Activated T-helper 17 cell treated with anti-CD3 and anti-CD28 coated beads, Interleukin-2, amount 50 U/mL, for 72 hours (primary cell): Measurements from ENCODE around the gene PSTPIP2. TPM values are rescaled to one million over a fixed set of nuclear protein-coding genes. Genes with fewer than 3 reads are reported as not detected.

Source experiments
- ATAC-seq: fragments of 150-1000 bp; cut with Tn5 transposase; replicated peaks from 2 replicates; pipeline ENCODE4 v1.10.0; 2021; ENCODE audit warnings: mild to moderate bottlenecking, moderate library complexity
- H3K27ac Mint-ChIP-seq: one replicate; pipeline ENCODE4 v1.8.0; 2022; ENCODE audit warnings: mixed read lengths
- H3K27me3 Mint-ChIP-seq: one replicate; pipeline ENCODE4 v1.8.0; 2022; ENCODE audit warnings: mixed read lengths
- H3K36me3 Mint-ChIP-seq: one replicate; pipeline ENCODE4 v1.8.0; 2022; ENCODE audit warnings: low read depth, mild to moderate bottlenecking, mixed read lengths
- H3K4me1 Mint-ChIP-seq: one replicate; pipeline ENCODE4 v1.8.0; 2022; ENCODE audit warnings: mixed read lengths
- H3K4me3 Mint-ChIP-seq: one replicate; pipeline ENCODE4 v1.8.0; 2022; ENCODE audit warnings: mild to moderate bottlenecking, mixed read lengths
- H3K9me3 Mint-ChIP-seq: one replicate; pipeline ENCODE4 v1.8.0; 2022; ENCODE audit warnings: mixed read lengths
- total RNA-seq, 2 donors: library from RNA; stranded (reverse); gene quantifications; one replicate each; pipeline ENCODE4 v1.2.3, GENCODE V29; 2022

The PSTPIP2 gene
- total RNA-seq, 2 donors from 2014 or later, result 4.3 to 8.1 TPM

GRCh38 chr18:46079336-46079735, 7.3 kb upstream of the PSTPIP2 start:
- Mint-ChIP-seq H3K27me3 (no peaks in the 10 kb centered on the region), H3K9me3 (no peaks in the 10 kb centered on the region), H3K4me1 (no peaks in the 10 kb centered on the region), H3K4me3 (no peak overlapping the region), H3K36me3 (peaks cover 61% of the 10 kb centered on the region), H3K27ac (no peak overlapping the region)
- ATAC-seq, result no peak

- peak; percentile 54 for ATAC-seq
- Mint-ChIP-seq H3K36me3 (peaks cover 6% of the 10 kb centered on the region), H3K27ac (peak overlapping the region; percentile 52), H3K4me3 (peak overlapping the region; percentile 19), H3K4me1 (peaks cover 20% of the 10 kb centered on the region), H3K9me3 (no peaks in the 10 kb centered on the region), H3K27me3 (no peaks in the 10 kb centered on the region)
Observed at GRCh38 chr18:46073474-46074331, 1.6 kb upstream of the PSTPIP2 start.

GRCh38 chr18:46072959-46073358, 899 bp upstream of the PSTPIP2 start:
- H3K27me3 Mint-ChIP-seq, result no peaks in the 10 kb centered on the region
- peak overlapping the region; percentile 19 for H3K4me3 Mint-ChIP-seq
- H3K36me3 Mint-ChIP-seq, result peaks cover 5% of the 10 kb centered on the region
- H3K9me3 Mint-ChIP-seq, result no peaks in the 10 kb centered on the region
- ATAC-seq, result no peak
- H3K27ac Mint-ChIP-seq, result no peak overlapping the region
- peaks cover 22% of the 10 kb centered on the region for H3K4me1 Mint-ChIP-seq

GRCh38 chr18:46072376-46072867, 362 bp upstream of the PSTPIP2 start:
- Mint-ChIP-seq H3K4me3 (peak overlapping the region; percentile 19), H3K4me1 (peaks cover 22% of the 10 kb centered on the region), H3K9me3 (no peaks in the 10 kb centered on the region), H3K27ac (no peak overlapping the region), H3K27me3 (no peaks in the 10 kb centered on the region), H3K36me3 (peaks cover 5% of the 10 kb centered on the region)
- ATAC-seq, result no peak

- Mint-ChIP-seq H3K36me3 (no peaks in the 10 kb centered on the region), H3K27me3 (no peaks in the 10 kb centered on the region), H3K9me3 (no peaks in the 10 kb centered on the region), H3K4me3 (peak overlapping the region; percentile 19), H3K4me1 (peaks cover 22% of the 10 kb centered on the region), H3K27ac (peak overlapping the region; percentile 77)
- peak; percentile 22 for ATAC-seq
Observed at GRCh38 chr18:46070815-46071652, 1.0 kb downstream of the PSTPIP2 start.

GRCh38 chr18:46070232-46070631, 1.8 kb downstream of the PSTPIP2 start:
- no peaks in the 10 kb centered on the region for H3K9me3 Mint-ChIP-seq
- H3K4me1 Mint-ChIP-seq, result peaks cover 22% of the 10 kb centered on the region
- no peaks in the 10 kb centered on the region for H3K27me3 Mint-ChIP-seq
- peak overlapping the region; percentile 77 for H3K27ac Mint-ChIP-seq
- peak overlapping the region; percentile 19 for H3K4me3 Mint-ChIP-seq
- no peak for ATAC-seq
- no peaks in the 10 kb centered on the region for H3K36me3 Mint-ChIP-seq

- Mint-ChIP-seq H3K4me3 (peak overlapping the region; percentile 19), H3K9me3 (no peaks in the 10 kb centered on the region), H3K4me1 (peaks cover 22% of the 10 kb centered on the region), H3K27me3 (no peaks in the 10 kb centered on the region), H3K36me3 (no peaks in the 10 kb centered on the region), H3K27ac (peak overlapping the region; percentile 23)
- ATAC-seq, result peak; percentile 48
Observed at GRCh38 chr18:46069524-46069923, 2.5 kb downstream of the PSTPIP2 start.

- H3K36me3 Mint-ChIP-seq, result no peaks in the 10 kb centered on the region
- peak overlapping the region; percentile 23 for H3K27ac Mint-ChIP-seq
- H3K9me3 Mint-ChIP-seq, result no peaks in the 10 kb centered on the region
- H3K4me3 Mint-ChIP-seq, result peak overlapping the region; percentile 19
- ATAC-seq, result no peak
- peaks cover 18% of the 10 kb centered on the region for H3K4me1 Mint-ChIP-seq
- H3K27me3 Mint-ChIP-seq, result no peaks in the 10 kb centered on the region
Observed at GRCh38 chr18:46068763-46069162, 3.3 kb downstream of the PSTPIP2 start.

- no peak overlapping the region for H3K27ac Mint-ChIP-seq
- ATAC-seq, result no peak
- H3K27me3 Mint-ChIP-seq, result no peaks in the 10 kb centered on the region
- peaks cover 13% of the 10 kb centered on the region for H3K4me1 Mint-ChIP-seq
- no peaks in the 10 kb centered on the region for H3K9me3 Mint-ChIP-seq
- H3K4me3 Mint-ChIP-seq, result no peak overlapping the region
- no peaks in the 10 kb centered on the region for H3K36me3 Mint-ChIP-seq
Observed at GRCh38 chr18:46067438-46068007, 4.5 kb downstream of the PSTPIP2 start.

- no peak overlapping the region for H3K27ac Mint-ChIP-seq
- no peaks in the 10 kb centered on the region for H3K9me3 Mint-ChIP-seq
- no peak for ATAC-seq
- H3K4me1 Mint-ChIP-seq, result peaks cover 3% of the 10 kb centered on the region
- H3K4me3 Mint-ChIP-seq, result no peak overlapping the region
- H3K27me3 Mint-ChIP-seq, result no peaks in the 10 kb centered on the region
- H3K36me3 Mint-ChIP-seq, result no peaks in the 10 kb centered on the region
Observed at GRCh38 chr18:46062781-46063180, 9.3 kb downstream of the PSTPIP2 start.

- H3K4me3 Mint-ChIP-seq, result no peak overlapping the region
- H3K36me3 Mint-ChIP-seq, result no peaks in the 10 kb centered on the region
- ATAC-seq, result no peak
- peaks cover 3% of the 10 kb centered on the region for H3K4me1 Mint-ChIP-seq
- no peaks in the 10 kb centered on the region for H3K27me3 Mint-ChIP-seq
- no peaks in the 10 kb centered on the region for H3K9me3 Mint-ChIP-seq
- H3K27ac Mint-ChIP-seq, result peak overlapping the region; percentile 36
Observed at GRCh38 chr18:46061796-46062195, 10.3 kb downstream of the PSTPIP2 start.

GRCh38 chr18:46061387-46061786, 10.7 kb downstream of the PSTPIP2 start:
- no peak for ATAC-seq
- H3K27ac Mint-ChIP-seq, result peak overlapping the region; percentile 36
- peaks cover 3% of the 10 kb centered on the region for H3K4me1 Mint-ChIP-seq
- H3K9me3 Mint-ChIP-seq, result no peaks in the 10 kb centered on the region
- no peak overlapping the region for H3K4me3 Mint-ChIP-seq
- H3K36me3 Mint-ChIP-seq, result no peaks in the 10 kb centered on the region
- no peaks in the 10 kb centered on the region for H3K27me3 Mint-ChIP-seq

- peaks cover 12% of the 10 kb centered on the region for H3K4me1 Mint-ChIP-seq
- no peak overlapping the region for H3K27ac Mint-ChIP-seq
- H3K4me3 Mint-ChIP-seq, result no peak overlapping the region
- no peak for ATAC-seq
- no peaks in the 10 kb centered on the region for H3K27me3 Mint-ChIP-seq
- H3K36me3 Mint-ChIP-seq, result no peaks in the 10 kb centered on the region
- no peaks in the 10 kb centered on the region for H3K9me3 Mint-ChIP-seq
Observed at GRCh38 chr18:46060359-46060841, 11.7 kb downstream of the PSTPIP2 start.

GRCh38 chr18:46055838-46056230, 16.2 kb downstream of the PSTPIP2 start:
- peaks cover 35% of the 10 kb centered on the region for H3K4me1 Mint-ChIP-seq
- H3K27ac Mint-ChIP-seq, result peak overlapping the region; percentile 77
- H3K4me3 Mint-ChIP-seq, result peak overlapping the region; percentile 62
- ATAC-seq, result no peak
- no peaks in the 10 kb centered on the region for H3K9me3 Mint-ChIP-seq
- H3K27me3 Mint-ChIP-seq, result no peaks in the 10 kb centered on the region
- H3K36me3 Mint-ChIP-seq, result no peaks in the 10 kb centered on the region
